IPS-20b (cell line): ENCODE data around the gene UXS1.

Source experiments
- H3K27ac ChIP-seq: one replicate; pipeline ENCODE4 v1.5.1; 2013; ENCODE audit warnings: low read length
- H3K27me3 ChIP-seq: 2 replicates; pipeline ENCODE4 v1.6.1; 2013; ENCODE audit warnings: mild to moderate bottlenecking, low read length, inconsistent platforms; ENCODE audit not compliant: insufficient read depth
- H3K36me3 ChIP-seq: 2 replicates; pipeline ENCODE4 v1.6.1; 2013; ENCODE audit warnings: low read depth, mild to moderate bottlenecking, inconsistent platforms, low read length, moderate library complexity; ENCODE audit not compliant: insufficient read depth
- H3K4me1 ChIP-seq: 2 replicates; pipeline ENCODE4 v1.6.1; 2013; ENCODE audit warnings: mild to moderate bottlenecking, control low read depth, inconsistent platforms, low read length, moderate library complexity; ENCODE audit not compliant: insufficient read depth
- H3K4me3 ChIP-seq: 2 replicates; pipeline ENCODE4 v1.5.1; 2013; ENCODE audit warnings: mild to moderate bottlenecking, low read length, inconsistent platforms
- H3K9ac ChIP-seq: 2 replicates; pipeline ENCODE4 v1.6.1; 2013; ENCODE audit warnings: low read depth, mild to moderate bottlenecking, inconsistent platforms, low read length, moderate library complexity
- H3K9me3 ChIP-seq: 2 replicates; pipeline ENCODE4 v1.6.1; 2013; ENCODE audit warnings: mild to moderate bottlenecking, low read depth, low read length, inconsistent platforms; ENCODE audit not compliant: insufficient read depth

The UXS1 gene

DNA sequence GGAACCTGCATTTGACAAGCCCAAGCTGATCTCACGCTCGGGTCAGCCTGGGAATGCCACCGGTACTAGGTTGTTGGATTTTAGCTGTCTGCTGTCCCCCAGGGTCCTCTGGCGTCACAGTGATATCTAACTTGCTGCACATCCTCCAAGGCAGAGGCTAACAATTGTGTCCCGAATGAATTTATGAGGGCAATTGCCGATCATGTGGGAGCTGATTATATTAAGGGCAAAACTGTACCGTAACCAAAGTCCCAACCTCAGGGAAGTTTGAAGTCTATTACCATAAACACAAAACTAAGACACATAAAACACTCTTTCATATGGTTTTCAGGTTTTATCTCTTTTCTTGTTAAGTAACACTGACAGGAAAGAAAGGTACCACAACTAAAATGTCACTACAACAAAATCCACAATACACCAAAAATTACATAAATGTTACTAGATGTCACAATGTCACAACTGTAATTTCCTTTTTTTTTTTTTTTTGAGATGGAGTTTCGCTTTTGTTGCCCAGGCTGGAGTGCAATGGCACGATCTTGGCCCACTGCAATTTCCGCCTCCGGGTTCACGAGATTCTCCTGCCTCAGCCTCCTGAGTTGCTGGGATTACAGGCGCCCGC is 6.7 kb downstream of the UXS1 start:
- Histone ChIP-seq H3K27ac (no peak overlapping the region), H3K36me3 (0 out of 2 replicates have a peak, but pooled peaks cover 7% of the 10 kb centered on the region), H3K4me1 (peaks cover 19% of the 10 kb centered on the region), H3K27me3 (no peaks in the 10 kb centered on the region), H3K9me3 (no peaks in the 10 kb centered on the region), H3K4me3 (no peak overlapping the region), H3K9ac (no peak overlapping the region)

GRCh38 chr2:106185475-106186184 is 8.5 kb downstream of the UXS1 start:
- peaks cover 15% of the 10 kb centered on the region for H3K4me1 ChIP-seq
- H3K27ac ChIP-seq = no peak overlapping the region
- no peaks in the 10 kb centered on the region for H3K9me3 ChIP-seq
- H3K9ac ChIP-seq = no peak overlapping the region
- 0 out of 2 replicates have a peak, but pooled peaks cover 7% of the 10 kb centered on the region for H3K36me3 ChIP-seq
- H3K4me3 ChIP-seq = no peak overlapping the region
- no peaks in the 10 kb centered on the region for H3K27me3 ChIP-seq

DNA sequence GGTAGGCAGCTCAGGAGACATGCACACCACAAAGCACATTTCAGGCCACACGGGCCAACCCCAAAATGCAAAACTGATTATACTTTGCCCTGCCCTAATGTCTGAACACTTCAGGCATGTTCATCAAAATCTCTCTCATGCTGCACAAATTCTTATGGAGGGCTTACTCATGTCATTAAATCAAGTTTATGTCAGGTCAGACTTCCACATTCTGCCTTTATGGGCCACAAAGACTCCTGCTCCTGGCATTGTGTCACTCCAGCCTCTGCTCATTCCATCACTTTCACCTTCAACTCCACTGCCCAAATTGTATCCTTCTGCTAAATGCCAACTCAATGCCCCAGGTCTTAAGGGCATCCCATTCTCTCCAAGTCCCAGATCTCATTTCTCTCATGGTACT is 9.2 kb downstream of the UXS1 start:
- peaks cover 11% of the 10 kb centered on the region for H3K4me1 ChIP-seq

GRCh38 chr2:106184394-106184793 is 9.7 kb downstream of the UXS1 start:
- peaks cover 6% of the 10 kb centered on the region; the same call in 1 of the 2 replicates for H3K4me1 ChIP-seq
- H3K9me3 ChIP-seq = no peaks in the 10 kb centered on the region
- no peaks in the 10 kb centered on the region for H3K27me3 ChIP-seq
- no peak overlapping the region for H3K4me3 ChIP-seq
- H3K27ac ChIP-seq = no peak overlapping the region
- H3K36me3 ChIP-seq = 0 out of 2 replicates have a peak, but pooled peaks cover 1% of the 10 kb centered on the region
- no peak overlapping the region for H3K9ac ChIP-seq

More for the DNA sequence above, 9.2 kb downstream of the UXS1 start:
- H3K9me3 ChIP-seq = no peaks in the 10 kb centered on the region
- H3K27ac ChIP-seq = no peak overlapping the region
- no peak overlapping the region for H3K9ac ChIP-seq
- no peak overlapping the region for H3K4me3 ChIP-seq
- H3K27me3 ChIP-seq = no peaks in the 10 kb centered on the region
- 0 out of 2 replicates have a peak, but pooled peaks cover 6% of the 10 kb centered on the region for H3K36me3 ChIP-seq

GRCh38 chr2:106183101-106183696 is 10.9 kb downstream of the UXS1 start:
- H3K9ac ChIP-seq = no peak overlapping the region
- no peaks in the 10 kb centered on the region for H3K27me3 ChIP-seq
- H3K9me3 ChIP-seq = no peaks in the 10 kb centered on the region
- H3K4me3 ChIP-seq = no peak overlapping the region
- H3K4me1 ChIP-seq = no peaks in the 10 kb centered on the region
- H3K36me3 ChIP-seq = no peaks in the 10 kb centered on the region
- no peak overlapping the region for H3K27ac ChIP-seq

- H3K27me3 ChIP-seq = no peaks in the 10 kb centered on the region
- no peaks in the 10 kb centered on the region; the same call in 1 of the 2 replicates for H3K4me1 ChIP-seq
- H3K9me3 ChIP-seq = no peaks in the 10 kb centered on the region
- H3K27ac ChIP-seq = no peak overlapping the region
- no peaks in the 10 kb centered on the region for H3K36me3 ChIP-seq
- H3K9ac ChIP-seq = no peak overlapping the region
- no peak overlapping the region for H3K4me3 ChIP-seq
Observed at GRCh38 chr2:106181064-106181463, 13.0 kb downstream of the UXS1 start.

- no peak overlapping the region for H3K4me3 ChIP-seq
- no peak overlapping the region for H3K9ac ChIP-seq
- H3K27me3 ChIP-seq = no peaks in the 10 kb centered on the region
- H3K9me3 ChIP-seq = no peaks in the 10 kb centered on the region
- H3K4me1 ChIP-seq = no peaks in the 10 kb centered on the region; the same call in 1 of the 2 replicates
- H3K36me3 ChIP-seq = no peaks in the 10 kb centered on the region
- no peak overlapping the region for H3K27ac ChIP-seq
Observed at GRCh38 chr2:106180602-106181001, 13.5 kb downstream of the UXS1 start.

DNA sequence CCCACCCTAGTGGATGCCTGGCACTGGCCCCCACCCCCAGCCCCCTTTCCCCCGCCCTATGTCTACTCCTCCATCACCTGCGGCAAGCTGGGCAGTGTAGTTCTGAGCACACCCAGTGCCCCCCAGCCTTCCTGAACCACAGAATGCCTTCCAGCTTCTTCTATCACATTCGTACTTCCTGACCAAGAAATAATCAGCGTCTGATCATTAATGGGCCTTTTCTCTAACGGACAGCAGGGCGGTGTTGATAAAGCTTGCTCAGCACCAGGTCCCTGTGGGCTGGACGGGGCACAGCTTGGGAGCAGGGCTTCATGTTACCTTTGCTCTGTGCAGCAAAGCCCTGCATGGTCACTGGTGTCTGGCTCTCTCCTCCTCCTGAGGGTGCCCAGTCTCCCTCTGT is 15.4 kb downstream of the UXS1 start:
- H3K4me1 ChIP-seq = no peaks in the 10 kb centered on the region; the same call in 1 of the 2 replicates
- no peak overlapping the region for H3K27ac ChIP-seq
- no peak overlapping the region for H3K9ac ChIP-seq
- no peak overlapping the region for H3K4me3 ChIP-seq
- no peaks in the 10 kb centered on the region for H3K36me3 ChIP-seq
- no peaks in the 10 kb centered on the region for H3K9me3 ChIP-seq
- H3K27me3 ChIP-seq = no peaks in the 10 kb centered on the region

DNA sequence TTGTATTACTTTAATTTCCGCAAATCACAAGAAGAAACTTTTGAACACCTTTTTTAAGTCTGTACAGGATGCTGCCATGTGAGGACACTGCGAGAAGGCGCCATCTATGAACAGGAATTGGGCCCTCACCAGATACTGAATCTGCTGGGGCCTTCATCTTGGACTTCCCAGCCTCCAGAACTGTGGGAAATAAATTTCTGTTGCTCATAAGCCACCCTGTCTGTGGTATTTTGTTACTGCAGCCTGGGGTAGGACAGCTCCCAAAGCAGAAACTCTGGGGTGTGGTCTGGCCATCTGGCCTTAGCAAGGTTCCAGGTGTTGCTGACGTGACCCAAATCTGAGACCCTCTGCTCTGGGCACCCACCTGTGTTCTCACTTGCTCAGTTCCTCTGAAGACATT is 16.5 kb downstream of the UXS1 start:
- Histone ChIP-seq H3K4me1 (no peaks in the 10 kb centered on the region; the same call in 1 of the 2 replicates), H3K27ac (no peak overlapping the region), H3K36me3 (no peaks in the 10 kb centered on the region), H3K4me3 (no peak overlapping the region), H3K9me3 (no peaks in the 10 kb centered on the region), H3K27me3 (no peaks in the 10 kb centered on the region), H3K9ac (no peak overlapping the region)

GRCh38 chr2:106176446-106177099 is 17.5 kb downstream of the UXS1 start:
- Histone ChIP-seq H3K4me3 (no peak overlapping the region), H3K9me3 (no peaks in the 10 kb centered on the region), H3K9ac (no peak overlapping the region), H3K36me3 (no peaks in the 10 kb centered on the region), H3K4me1 (peaks cover 7% of the 10 kb centered on the region; the same call in 1 of the 2 replicates), H3K27ac (no peak overlapping the region), H3K27me3 (no peaks in the 10 kb centered on the region)

DNA sequence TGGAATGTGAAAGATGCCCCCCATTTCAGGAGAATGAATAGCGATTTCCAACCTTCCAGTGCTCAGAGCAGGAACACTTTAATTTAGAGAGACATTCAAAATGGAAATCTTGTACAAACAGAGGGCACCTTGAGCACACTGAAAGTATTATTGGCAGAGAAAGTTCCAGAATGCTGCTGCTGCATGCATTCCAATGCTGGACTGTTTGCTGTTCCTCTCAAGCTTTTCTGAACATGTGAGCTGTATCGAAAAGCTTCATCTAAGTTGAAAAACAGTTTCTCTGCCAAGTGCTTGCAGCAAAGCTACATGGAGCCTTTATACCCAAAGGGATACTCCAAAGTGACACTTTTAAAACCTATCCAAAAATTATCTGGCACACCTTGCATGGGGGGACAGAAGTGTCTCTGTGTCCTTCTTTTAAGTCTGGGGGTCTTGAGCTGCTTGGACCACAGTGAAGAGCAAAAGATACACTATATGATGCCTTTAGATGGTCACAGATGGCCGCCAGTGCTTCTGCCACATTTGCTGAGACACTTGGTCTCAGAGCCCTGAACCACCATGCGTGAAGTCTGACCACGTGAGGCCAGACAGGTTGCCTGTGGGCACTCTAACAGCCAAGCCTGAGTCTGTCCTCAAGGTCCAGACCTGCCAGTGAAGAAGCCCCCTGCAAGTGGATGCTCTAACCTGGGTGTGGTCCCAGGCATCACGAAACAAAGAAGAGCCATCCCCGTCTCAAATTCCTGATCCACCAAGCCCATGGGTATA is 18.8 kb downstream of the UXS1 start:
- H3K4me3 ChIP-seq = no peak overlapping the region
- peaks cover 10% of the 10 kb centered on the region; the same call in 1 of the 2 replicates for H3K4me1 ChIP-seq
- no peak overlapping the region for H3K9ac ChIP-seq
- H3K9me3 ChIP-seq = no peaks in the 10 kb centered on the region
- H3K27ac ChIP-seq = no peak overlapping the region
- H3K27me3 ChIP-seq = no peaks in the 10 kb centered on the region
- no peaks in the 10 kb centered on the region for H3K36me3 ChIP-seq
